ENCODE data around the gene NPAS3. TPM values are rescaled to one million over a fixed set of nuclear protein-coding genes. Genes with fewer than 3 reads are reported as not detected.

The NPAS3 gene
- total and polyA plus RNA-seq, 2 donors (not counting 3 experiments of a cell fraction or from before 2014, with no cell fraction given): 0.10 to 0.13 TPM

GRCh38 chr14:33686856-33687255 is 748.2 kb downstream of the NPAS3 start:
- H3K27ac ChIP-seq (ENCODE audit: insufficient read depth, low read depth, low read length): peak overlapping the region; percentile 50
- no peak for FAIRE-seq
- TF ChIP-seq FOS (IDR thresholded peaks at IDR 0.05; ENCODE audit: borderline replicate concordance, insufficient read depth, low read length) (no peak), GATA2 (IDR thresholded peaks at IDR 0.05; ENCODE audit: insufficient read depth, insufficient read length, low read depth, low read length) (no peak), CTCF (IDR thresholded peaks at IDR 0.05; ENCODE audit: extremely low read depth in 1 of 2, insufficient read depth in 1 of 2, low read depth in 1 of 2, low read length in 2 of 2) (no peak), MYC (IDR thresholded peaks at IDR 0.05; ENCODE audit: low read depth, low read length) (no peak), JUN (IDR thresholded peaks at IDR 0.05; ENCODE audit: borderline replicate concordance, insufficient read depth, insufficient read length, low read depth) (no peak), POLR2AphosphoS5 (IDR thresholded peaks at IDR 0.05; ENCODE audit: insufficient read depth, low read depth, low read length) (no peak), MAX (IDR thresholded peaks at IDR 0.05; ENCODE audit: insufficient read depth, insufficient read length) (no peak), POLR2A (IDR thresholded peaks at IDR 0.05; ENCODE audit: low read depth, low read length) (no peak), EZH2 (IDR thresholded peaks at IDR 0.05; ENCODE audit: borderline replicate concordance, low read depth, low read length, severe bottlenecking) (no peak)

More at GRCh38 chr14:33686856-33687255, 748.2 kb downstream of the NPAS3 start:
- CTCF ChIA-PET: no interaction called here
- POLR2A ChIA-PET: no interaction called here
- Histone ChIP-seq H2AFZ (ENCODE audit: low read depth, low read length) (peak overlapping the region; percentile 42), H3K9ac (replicated peaks; ENCODE audit: extremely low read depth, insufficient read depth, low read length) (no peak overlapping the region), H4K20me1 (replicated peaks; ENCODE audit: control insufficient read depth, extremely low read depth, insufficient read depth, low read length) (no peaks in the 10 kb centered on the region), H3K9me3 (replicated peaks; ENCODE audit: control insufficient read depth, insufficient read depth, low read length) (no peaks in the 10 kb centered on the region), H3K4me2 (ENCODE audit: insufficient read depth, low read length) (no peak overlapping the region), H3K4me3 (replicated peaks in 1 of 3; ENCODE audit: insufficient read depth in 1 of 3, low read depth in 1 of 3, low read length in 3 of 3) (no peak overlapping the region), H3K4me1 (ENCODE audit: control insufficient read depth, extremely low read depth, insufficient read depth, low read length) (peaks cover 9% of the 10 kb centered on the region), H3K27me3 (ENCODE audit: control insufficient read depth in 2 of 2, insufficient read depth in 2 of 2, low read length in 2 of 2) (no peaks in the 10 kb centered on the region), H3K36me3 (ENCODE audit: control insufficient read depth in 2 of 2, extremely low read depth in 1 of 2, insufficient read depth in 2 of 2, low read length in 2 of 2) (no peaks in the 10 kb centered on the region), H3K9me1 (replicated peaks; ENCODE audit: control insufficient read depth, extremely low read depth, insufficient read depth, low read length) (no peaks in the 10 kb centered on the region), H3K79me2 (ENCODE audit: control insufficient read depth, insufficient read depth, low read length) (no peaks in the 10 kb centered on the region)
- DNase-seq (ENCODE audit: low read depth, low spot score): no peak
- intact Hi-C loops (cut with micrococcal nuclease): no loop called here
- BruUV-seq (replicated peaks): no TSS peak
- dilution Hi-C loops (cut with MboI; ENCODE audit: extremely low pct_ligation_motif_present, low sequenced_read_pairs): no loop called here

All from endothelial cell of umbilical vein (primary cell).